Lung (tissue), 12 donors: Measurements from ENCODE around the gene ENTPD1. TPM values are rescaled to one million over a fixed set of nuclear protein-coding genes. Genes with fewer than 3 reads are reported as not detected.

Experiments used
- ATAC-seq: fragments of 200-7000 bp; cut with Tn5 transposase; one replicate; pipeline ENCODE4 v1.9.1; 2020; ENCODE audit warnings: moderate number of reproducible peaks; ENCODE audit not compliant: insufficient read depth, low FRiP score
- DNase-seq, 3 donors: peaks; one replicate each; pipeline ENCODE4 v3.0.0-alpha.2; 2013 to 2017
- H3K27ac ChIP-seq, 2 donors: one replicate each; pipeline ENCODE4 v1.5.1; 2013; ENCODE audit warnings: mild to moderate bottlenecking in 2 of 2, moderate library complexity in 2 of 2, control low read depth in 1 of 2, inconsistent platforms in 1 of 2, low read depth in 1 of 2, low read length in 1 of 2
- H3K27me3 ChIP-seq, 3 donors: one replicate each; pipeline ENCODE4 v1.5.1; 2013; ENCODE audit warnings: low read length in 2 of 3; ENCODE audit not compliant: control insufficient read depth in 3 of 3, insufficient read depth in 3 of 3
- H3K36me3 ChIP-seq, 4 donors: one replicate each; pipeline ENCODE4 v1.5.1; 2013; ENCODE audit warnings: low read length in 4 of 4, mild to moderate bottlenecking in 1 of 4, moderate library complexity in 1 of 4; ENCODE audit not compliant: control insufficient read depth in 4 of 4, insufficient read depth in 4 of 4
- H3K4me1 ChIP-seq, 5 donors: one replicate each; pipeline ENCODE4 v1.5.1; 2013; ENCODE audit warnings: low read length in 5 of 5, mild to moderate bottlenecking in 2 of 5, moderate library complexity in 1 of 5; ENCODE audit not compliant: control insufficient read depth in 5 of 5, insufficient read depth in 5 of 5
- H3K4me3 ChIP-seq: one replicate; pipeline ENCODE4 v1.5.1; 2013; ENCODE audit warnings: mild to moderate bottlenecking, control low read depth, moderate library complexity
- H3K9ac ChIP-seq, 2 donors: one replicate each; pipeline ENCODE4 v1.5.1; 2013; ENCODE audit warnings: low read length in 2 of 2, control low read depth in 1 of 2; ENCODE audit not compliant: insufficient read depth in 1 of 2
- H3K9me3 ChIP-seq, 4 donors: one replicate each; pipeline ENCODE4 v1.5.1; 2013; ENCODE audit warnings: low read length in 3 of 4, mild to moderate bottlenecking in 1 of 4, moderate library complexity in 1 of 4; ENCODE audit not compliant: control insufficient read depth in 4 of 4, insufficient read depth in 3 of 4
- CTCF ChIP-seq: IDR thresholded peaks from 2 replicates; pipeline ENCODE4 v1.5.1; 2012; ENCODE audit warnings: mild to moderate bottlenecking; ENCODE audit errors: control extremely low read depth, extremely low read depth
- WGBS, 2 donors: extraction: QIAGEN DNeasy Blood & Tissue Kit; methylation state at CpG; one replicate each; pipeline ENCODE4 v1.1.7; 2013; 5-methylcytosine and 5-hydroxymethylcytosine counted together
- polyA plus RNA-seq, 2 donors: library from polyadenylated mRNA; stranded (reverse); fragments of 200-250 nt; gene quantifications; one replicate each; pipeline ENCODE4 v1.2.1, GENCODE V29; 2013
- total RNA-seq, 2 donors: library from RNA; depleted of rRNA in 1 of 2; stranded (reverse); fragments of >200 nt in 1 of 2; gene quantifications; one replicate each; pipeline ENCODE4 v1.2.1, GENCODE V29; 2014 to 2021
- donor health status: control.
- donor health status: control.
- donor health status: Bipolar disorder and iron deficiency.
- donor health status: healthy.
- donor health status: DM: yes; HTN: yes; CAD: no.

ENTPD1 gene
- total and polyA plus RNA-seq, 4 donors, result 5.5 to 46.6 (median 18.2) TPM

- Histone ChIP-seq H3K36me3 (no peaks in the 10 kb centered on the region), H3K4me3 (no peak overlapping the region), H3K27me3 (no peaks in the 10 kb centered on the region), H3K9me3 (no peaks in the 10 kb centered on the region), H3K4me1 (peaks cover 0 to 10% (median 0%) of the 10 kb centered on the region in 5 donors), H3K9ac (peak overlapping the region in 1 of 2 donors; percentile 34), H3K27ac (peak overlapping the region in 1 of 2 donors; percentile 86)
- DNase-seq (peak in 1 of 3 donors; percentile 19), ATAC-seq (peak; percentile 31)
- WGBS, 2 donors, result 25 to 32% methylated on average over 8 of the region's 8 CpGs
- no peak for TF ChIP-seq CTCF
Measured at GRCh38 chr10:95755511-95756004, 405 bp upstream of the ENTPD1 start.

- TF ChIP-seq CTCF, result no peak
- no peaks in the 10 kb centered on the region for H3K9me3 ChIP-seq
- peak overlapping the region in 1 of 2 donors; percentile 86 for H3K27ac ChIP-seq
- no peaks in the 10 kb centered on the region for H3K27me3 ChIP-seq
- H3K36me3 ChIP-seq, result no peaks in the 10 kb centered on the region
- peaks cover 0 to 10% (median 0%) of the 10 kb centered on the region in 5 donors for H3K4me1 ChIP-seq
- WGBS, 2 donors, result 8 to 23% methylated on average over 5 of the region's 5 CpGs
- H3K4me3 ChIP-seq, result peak overlapping the region; percentile 22
- peak overlapping the region in 1 of 2 donors; percentile 34 for H3K9ac ChIP-seq
- no peak for DNase-seq
- ATAC-seq, result no peak
Measured at GRCh38 chr10:95756809-95757684, 1.1 kb downstream of the ENTPD1 start.

GRCh38 chr10:95758351-95759025 is 2.5 kb downstream of the ENTPD1 start:
- WGBS, 2 donors, result 54 to 64% methylated on average over 2 of the region's 2 CpGs
- Histone ChIP-seq H3K9me3 (no peaks in the 10 kb centered on the region), H3K4me1 (peaks cover 0 to 10% (median 0%) of the 10 kb centered on the region in 5 donors), H3K27me3 (no peaks in the 10 kb centered on the region), H3K9ac (no peak overlapping the region), H3K4me3 (no peak overlapping the region), H3K36me3 (no peaks in the 10 kb centered on the region), H3K27ac (peak overlapping the region in 1 of 2 donors; percentile 89)
- no peak for ATAC-seq
- no peak for DNase-seq
- no peak for TF ChIP-seq CTCF
